ENCODE data around the gene RNF112.
A peak's percentile ranks its signal among the peaks of the same experiment; 100 is the strongest.

RNF112 gene, protein sequence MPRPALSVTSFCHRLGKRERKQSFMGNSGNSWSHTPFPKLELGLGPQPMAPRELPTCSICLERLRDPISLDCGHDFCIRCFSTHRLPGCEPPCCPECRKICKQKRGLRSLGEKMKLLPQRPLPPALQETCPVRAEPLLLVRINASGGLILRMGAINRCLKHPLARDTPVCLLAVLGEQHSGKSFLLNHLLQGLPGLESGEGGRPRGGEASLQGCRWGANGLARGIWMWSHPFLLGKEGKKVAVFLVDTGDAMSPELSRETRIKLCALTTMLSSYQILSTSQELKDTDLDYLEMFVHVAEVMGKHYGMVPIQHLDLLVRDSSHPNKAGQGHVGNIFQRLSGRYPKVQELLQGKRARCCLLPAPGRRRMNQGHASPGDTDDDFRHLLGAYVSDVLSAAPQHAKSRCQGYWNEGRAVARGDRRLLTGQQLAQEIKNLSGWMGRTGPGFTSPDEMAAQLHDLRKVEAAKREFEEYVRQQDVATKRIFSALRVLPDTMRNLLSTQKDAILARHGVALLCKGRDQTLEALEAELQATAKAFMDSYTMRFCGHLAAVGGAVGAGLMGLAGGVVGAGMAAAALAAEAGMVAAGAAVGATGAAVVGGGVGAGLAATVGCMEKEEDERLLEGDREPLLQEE

DNA sequence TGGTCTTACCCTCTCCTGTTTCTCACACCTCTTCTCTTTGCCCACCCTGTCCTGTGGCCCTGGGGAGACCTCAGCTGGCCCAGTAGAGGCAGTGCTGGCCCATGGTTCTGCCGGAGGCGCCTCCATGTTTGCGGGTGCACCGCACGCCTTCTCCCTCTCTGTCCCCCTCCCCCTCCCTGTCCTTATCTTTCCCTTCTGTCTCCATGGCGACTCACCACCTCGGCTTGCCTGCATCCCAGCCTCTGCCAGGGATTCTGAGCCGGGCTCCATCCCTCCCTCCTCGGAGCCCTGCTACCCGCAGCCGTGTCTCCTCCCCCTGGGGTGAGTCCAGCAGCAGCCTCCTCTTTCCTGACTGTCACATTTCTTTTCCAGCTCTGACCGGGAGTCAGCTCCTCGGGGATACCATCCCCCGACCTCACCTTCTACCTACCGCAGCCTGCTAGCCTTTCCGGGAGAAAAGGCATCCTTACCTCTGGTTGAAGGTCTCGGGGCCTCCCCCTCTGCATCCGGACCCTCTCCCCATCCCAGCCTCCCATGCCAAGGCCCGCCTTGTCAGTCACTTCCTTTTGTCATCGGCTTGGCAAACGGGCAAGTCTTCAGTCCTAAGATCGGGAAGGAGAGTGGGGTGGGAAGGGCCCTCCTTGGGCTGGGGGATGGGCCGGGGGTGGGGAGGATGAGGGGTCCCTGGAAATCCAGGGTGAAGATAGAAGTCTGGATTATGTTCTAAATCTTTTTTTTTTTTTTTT, at the start of gene RNF112:
RNF112 (plus strand) TSS at position 358 of the 746 bp plus-strand sequence; CDS start at position 535, 177 bp downstream.
- no peak for DNase-seq (ENCODE audit: low spot score)

DNA sequence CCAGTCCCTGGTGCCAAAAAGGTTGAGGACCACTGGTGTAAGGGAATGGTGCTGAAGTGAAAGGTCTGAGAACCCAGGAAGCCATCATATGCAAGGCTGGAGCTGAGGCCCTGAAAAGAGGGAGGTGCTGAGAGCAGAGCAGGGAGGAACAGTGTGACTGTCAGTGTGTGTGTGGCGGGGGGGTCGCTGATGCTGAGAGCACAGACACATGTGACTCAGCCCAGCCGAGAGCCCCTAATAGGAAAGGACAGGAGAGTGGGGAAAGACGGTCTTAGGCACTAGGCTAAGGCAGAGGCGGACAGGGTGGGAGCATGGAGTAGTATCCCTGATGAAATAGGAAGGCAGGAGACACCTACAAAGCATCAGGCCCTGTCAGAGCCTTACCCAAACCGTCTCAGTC, 49.7 kb upstream of the RNF112 start:
- DNase-seq (ENCODE audit: low spot score) = no peak

DNA sequence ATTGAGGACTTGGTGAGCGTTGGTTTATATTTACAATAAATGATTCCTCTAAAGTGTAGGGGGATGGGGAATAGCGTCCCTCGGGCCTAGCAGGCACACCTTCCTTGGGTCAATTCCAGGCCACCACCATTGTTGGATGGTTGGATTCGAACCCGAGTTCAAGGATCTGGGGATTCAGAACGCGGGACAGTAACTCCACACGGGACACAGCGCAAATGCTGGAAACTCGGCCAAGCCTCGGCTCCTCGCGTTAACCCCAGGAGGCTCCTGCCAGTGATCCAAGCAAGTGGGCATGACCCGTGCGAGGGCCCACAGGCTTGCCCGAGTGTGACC, 49.1 kb upstream of the RNF112 start:
- no peak for DNase-seq (ENCODE audit: low spot score)

DNA sequence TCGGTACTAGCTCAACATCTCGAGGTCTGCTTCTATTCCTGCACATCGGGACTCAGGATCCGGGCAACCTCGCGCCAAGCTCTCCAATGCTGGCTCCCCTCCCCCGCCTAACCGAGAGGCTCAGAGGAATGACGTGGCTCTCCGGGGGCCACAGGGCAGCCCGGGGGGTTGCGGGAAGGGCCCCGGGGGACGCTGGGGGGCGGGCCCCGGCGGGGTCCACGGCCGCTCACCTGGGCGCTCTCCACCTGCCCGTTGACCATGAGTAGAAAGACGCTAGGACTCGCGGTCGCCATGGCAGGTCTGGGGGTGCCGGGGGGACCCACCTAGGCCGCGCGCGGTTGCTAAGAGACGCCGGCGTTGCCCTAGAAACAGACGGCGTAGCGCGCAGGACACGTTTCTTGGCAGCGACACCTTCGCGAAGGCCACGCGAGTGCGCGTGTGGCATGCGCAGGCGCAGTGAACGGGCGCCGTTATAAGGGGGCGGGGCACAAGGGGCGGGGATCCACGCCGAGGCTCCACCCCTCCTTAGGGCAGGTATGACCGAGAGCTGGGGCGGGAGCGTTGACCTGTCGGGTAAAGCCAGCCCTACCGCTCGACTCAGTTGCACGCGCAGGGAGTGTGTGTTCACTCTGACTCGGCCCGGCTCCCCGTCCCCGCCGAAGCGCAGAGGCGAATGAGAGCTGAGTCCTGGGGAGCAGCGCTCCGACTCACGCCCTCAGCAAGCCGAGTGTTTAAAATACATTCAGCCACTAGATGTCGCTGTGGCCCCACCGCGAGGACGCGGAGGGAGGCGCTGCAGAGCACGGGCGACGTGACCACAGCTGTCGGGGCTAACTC, 48.5 kb upstream of the RNF112 start, which contains the start of gene B9D1:
B9D1 (minus strand) TSS at position 447 of the 837 bp plus-strand sequence; CDS start at position 293, 154 bp downstream.
- peak; percentile 98 for DNase-seq (ENCODE audit: low spot score)

DNA sequence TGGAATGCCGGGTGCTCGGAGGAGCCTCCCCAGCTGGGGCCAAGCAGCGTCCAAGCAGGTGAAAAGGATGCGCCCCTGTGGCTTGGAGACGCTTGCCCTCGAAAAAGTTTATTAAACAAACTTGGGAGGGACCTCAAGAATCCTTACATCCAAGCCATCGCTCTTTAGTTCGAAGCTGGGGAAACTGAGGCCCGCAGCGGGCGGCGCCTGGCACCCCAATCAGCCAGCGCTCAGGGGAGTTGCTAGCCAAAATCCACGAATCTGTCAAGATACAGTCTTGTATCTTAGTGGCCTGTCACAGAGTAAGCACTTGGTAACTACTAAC, 48.0 kb upstream of the RNF112 start:
- DNase-seq (ENCODE audit: low spot score) = no peak

DNA sequence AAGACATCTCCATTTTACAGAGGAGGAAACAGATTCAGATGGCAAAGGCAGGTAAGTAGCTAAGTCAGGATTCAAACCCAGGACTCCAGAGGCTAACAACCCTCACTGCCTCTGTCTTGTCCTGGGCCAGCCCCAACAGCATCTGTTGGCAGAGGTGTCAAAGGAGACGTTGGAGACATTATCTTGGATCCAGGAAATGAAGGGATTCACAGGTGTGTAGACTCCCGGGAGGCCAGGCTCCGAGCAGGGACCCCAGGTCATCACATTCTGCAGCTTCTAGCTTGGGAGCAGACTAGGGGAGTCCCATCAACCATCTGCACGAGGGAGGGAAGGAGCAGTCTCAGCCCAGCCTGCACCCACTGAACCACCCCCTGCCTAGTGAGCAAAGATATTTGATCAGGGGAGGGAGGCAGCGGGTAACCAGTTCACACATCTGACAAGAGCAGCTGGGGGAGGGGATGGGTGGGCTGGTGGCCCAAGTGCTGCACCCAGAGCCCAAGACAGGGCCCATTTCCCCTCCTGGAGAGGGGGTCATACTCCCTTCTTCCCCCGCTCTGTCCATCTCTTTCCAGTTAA, 47.5 kb upstream of the RNF112 start:
- DNase-seq (ENCODE audit: low spot score) = no peak

DNA sequence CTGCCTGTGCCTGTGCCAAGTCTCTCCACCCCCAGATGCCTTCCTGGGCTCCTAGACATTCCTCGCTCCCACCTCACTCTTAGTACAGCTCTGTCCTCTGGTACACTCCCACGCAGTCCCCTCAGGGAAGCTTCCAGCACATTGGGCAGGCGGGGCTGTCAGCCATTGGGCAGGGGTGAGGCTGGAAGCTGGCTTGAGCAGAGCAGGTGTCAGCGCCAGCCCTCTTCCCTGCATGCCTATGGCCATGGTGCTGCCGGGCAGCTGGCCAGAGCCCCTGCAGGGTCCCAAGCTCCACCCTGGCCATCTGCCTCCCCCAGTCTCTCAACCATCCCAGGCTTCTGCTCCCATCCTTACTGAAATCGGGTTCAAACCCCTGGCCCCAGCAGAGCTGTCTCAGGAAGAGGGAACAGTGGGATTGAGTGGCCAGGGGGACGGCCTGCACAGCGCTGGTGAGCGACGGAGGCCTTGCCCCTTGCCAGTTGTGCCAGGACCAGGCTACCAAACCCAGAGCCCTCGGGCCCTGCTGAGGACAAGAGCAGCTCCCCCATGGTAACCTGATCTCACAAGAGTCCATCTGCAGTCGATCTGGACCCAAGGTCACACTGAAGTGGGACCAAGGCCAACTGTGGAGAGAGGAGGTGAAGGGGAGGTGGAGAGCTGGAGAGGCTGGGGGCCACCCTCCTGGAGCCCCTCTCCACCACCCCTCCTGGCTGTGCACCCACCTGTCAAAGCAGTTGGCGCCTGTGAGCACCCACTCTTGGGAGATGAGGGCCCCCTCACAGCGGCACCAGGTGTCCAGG, 46.1 kb upstream of the RNF112 start:
- DNase-seq (ENCODE audit: low spot score) = no peak

DNA sequence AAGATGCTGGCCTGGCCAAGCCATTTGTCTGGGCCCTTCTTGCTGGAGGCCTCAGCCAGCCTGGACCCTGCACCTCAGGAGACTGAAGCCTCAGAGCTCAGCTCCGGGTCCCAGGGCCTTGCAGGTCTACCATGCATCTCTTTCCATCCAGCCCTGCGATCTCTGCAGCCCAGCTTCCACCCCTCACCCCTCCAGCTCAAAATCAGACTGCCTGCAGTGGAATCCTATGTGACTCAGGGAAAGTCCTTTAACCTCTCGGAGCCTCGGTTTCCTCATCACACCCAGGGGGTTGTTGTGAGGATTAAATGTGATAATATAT, 45.6 kb upstream of the RNF112 start:
- no peak for DNase-seq (ENCODE audit: low spot score)

DNA sequence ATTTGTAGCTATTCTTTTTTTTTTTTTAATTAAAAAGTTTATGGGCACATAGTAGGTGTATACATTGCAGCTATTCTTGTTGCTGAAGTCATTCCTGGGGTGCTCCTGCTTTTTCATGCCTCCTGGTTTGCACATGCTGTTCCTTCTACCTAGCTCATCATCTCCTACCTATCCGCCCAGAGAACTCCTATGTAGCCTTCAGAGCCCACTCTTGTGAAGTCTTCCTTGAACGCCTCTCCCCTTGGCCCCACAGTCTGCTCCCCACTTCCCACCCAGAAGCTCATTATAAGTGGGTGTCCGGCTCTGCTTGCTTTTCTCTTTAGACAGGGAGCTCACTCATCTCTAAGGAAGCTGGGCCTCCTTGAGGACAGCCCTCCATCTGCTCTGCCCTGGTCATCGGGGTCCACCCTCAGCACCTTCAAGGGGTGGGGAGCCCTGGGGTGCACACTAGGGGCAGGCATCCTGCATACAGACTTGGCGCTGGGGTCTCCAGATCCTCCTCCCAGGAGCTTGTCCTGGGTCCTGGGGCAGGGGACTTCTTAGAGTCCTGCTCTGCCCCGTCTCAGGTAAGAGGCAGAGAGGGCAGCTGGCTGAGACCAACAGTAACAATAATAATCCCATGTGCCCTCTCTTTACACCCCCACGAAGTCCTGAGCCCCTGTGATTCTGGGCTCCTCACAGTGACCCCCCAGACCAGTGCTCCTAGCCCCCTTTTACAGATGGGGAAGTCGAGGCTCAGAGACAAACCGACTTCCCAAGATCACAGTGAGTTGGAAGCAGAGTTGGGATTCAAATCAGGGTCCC, 45.0 kb upstream of the RNF112 start:
- DNase-seq (ENCODE audit: low spot score) = no peak

DNA sequence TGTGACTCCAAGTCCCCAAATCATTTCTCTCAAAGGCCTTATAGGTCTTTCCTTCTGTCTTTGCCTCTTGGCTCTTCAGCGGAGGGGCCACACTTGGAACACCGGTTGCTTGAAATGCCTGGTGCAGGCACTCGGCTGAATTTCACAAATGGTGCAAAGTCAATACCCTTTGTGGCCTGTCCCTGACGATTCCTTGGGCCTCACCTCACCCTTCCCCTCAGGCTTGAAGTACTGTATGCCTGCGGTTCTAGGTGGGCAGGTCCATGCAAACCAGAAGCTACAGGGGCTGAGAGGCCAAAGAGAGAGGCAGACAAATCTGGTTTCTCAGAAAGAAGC, 44.4 kb upstream of the RNF112 start:
- no peak for DNase-seq (ENCODE audit: low spot score)

DNA sequence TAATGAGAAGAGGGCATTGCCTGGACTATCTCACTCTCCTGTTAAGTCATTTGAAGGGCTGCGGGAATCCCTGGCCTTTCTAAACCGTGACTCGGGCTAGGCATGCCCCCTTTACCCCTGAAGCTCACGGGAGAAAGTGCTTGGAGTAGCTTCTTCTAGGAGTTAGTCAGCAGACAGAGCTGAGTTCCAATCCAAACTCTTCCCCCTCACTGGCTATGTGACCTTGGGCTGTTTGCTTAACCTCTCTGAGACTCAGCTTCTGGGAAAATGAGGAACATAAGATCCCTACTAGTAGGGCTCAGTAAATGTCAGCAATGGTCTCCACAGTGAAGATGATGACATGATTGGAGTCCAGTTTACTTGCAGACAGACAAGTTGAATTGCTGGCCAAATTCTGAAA, 42.8 kb upstream of the RNF112 start:
- no peak for DNase-seq (ENCODE audit: low spot score)

DNA sequence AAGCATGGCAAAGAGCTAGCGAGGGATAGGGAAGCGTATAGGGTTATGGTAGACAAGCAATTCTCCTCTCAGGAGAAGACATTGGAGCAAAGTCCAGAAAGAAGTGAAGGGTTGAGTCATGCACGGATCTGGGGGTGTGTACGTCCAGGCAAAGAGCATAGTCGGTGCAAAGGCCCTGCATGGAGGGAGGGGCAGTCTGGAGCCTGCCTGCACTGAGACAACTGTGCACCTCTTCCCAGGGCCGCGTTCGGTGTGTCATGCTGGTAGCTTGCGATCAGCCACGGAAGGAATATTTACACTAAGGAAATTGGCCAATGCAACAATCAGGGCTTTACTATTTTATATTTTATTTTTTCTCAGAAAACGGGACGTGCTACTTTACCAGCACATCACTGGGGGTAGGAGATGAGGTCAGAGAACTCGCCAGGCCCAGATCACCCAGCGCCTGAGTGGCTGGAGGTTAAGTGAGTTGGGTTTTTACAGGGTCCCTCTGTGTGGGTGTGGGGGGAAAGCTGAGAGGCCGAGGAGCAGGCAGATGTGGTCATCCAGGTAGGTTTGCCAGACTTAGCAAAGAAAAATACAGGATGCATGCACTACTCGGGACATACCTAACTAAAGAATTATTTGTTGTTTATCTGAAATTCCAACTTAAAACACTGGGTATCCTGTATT, 41.8 kb upstream of the RNF112 start:
- DNase-seq (ENCODE audit: low spot score) = no peak

DNA sequence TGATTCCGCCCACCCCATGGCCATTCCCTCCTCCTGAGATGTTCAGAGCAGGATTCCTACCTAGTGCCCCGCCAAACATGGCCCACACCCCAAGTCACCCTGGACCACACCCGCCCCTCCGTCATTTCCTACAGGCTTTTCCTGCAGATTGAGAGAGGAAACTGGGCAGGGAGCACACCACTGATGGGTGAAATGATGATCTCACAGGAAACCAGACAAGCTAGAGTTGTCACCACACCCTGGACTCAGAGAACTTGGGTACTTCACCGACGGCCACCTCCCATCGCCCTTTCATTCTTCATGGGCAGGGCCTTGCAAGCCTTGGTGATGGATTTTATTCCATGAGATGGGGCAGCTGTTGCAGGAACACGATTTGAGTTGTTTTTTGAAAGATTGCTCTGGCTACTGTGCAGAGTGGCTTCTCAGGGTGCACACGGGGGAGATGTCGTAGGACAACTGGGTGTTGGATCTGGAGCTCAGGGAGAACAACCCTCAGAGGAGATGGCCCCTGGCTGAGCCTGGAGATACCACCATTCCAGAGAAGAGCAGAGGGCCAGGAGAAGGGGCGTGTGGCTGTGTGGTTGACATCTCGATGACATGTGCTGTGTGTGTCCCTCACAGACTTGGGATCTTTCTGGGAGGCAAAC, 41.1 kb upstream of the RNF112 start:
- DNase-seq (ENCODE audit: low spot score) = no peak

DNA sequence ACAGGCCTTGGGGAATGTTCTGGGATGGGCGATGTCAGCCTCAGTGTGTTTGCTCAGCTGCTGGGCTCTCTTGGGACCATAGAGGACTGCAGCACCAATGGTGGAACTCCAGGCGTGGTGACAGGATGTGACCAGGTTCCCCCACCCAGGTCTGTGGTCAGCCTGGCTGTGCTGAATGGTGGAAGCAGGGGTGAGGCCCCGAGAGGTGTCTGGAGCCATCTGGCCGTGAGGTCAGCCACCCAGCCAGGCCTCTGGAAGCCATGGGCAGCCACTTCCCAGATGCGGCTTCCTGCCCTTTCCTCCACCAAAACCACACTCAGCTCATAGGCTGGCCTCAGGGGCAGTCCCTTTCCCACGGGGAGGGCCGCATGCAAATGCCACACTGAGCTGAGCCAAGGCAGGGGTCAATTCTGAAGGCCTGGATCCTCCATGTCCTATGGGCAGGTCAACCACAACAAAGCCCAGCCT, 40.5 kb upstream of the RNF112 start:
- no peak for DNase-seq (ENCODE audit: low spot score)

DNA sequence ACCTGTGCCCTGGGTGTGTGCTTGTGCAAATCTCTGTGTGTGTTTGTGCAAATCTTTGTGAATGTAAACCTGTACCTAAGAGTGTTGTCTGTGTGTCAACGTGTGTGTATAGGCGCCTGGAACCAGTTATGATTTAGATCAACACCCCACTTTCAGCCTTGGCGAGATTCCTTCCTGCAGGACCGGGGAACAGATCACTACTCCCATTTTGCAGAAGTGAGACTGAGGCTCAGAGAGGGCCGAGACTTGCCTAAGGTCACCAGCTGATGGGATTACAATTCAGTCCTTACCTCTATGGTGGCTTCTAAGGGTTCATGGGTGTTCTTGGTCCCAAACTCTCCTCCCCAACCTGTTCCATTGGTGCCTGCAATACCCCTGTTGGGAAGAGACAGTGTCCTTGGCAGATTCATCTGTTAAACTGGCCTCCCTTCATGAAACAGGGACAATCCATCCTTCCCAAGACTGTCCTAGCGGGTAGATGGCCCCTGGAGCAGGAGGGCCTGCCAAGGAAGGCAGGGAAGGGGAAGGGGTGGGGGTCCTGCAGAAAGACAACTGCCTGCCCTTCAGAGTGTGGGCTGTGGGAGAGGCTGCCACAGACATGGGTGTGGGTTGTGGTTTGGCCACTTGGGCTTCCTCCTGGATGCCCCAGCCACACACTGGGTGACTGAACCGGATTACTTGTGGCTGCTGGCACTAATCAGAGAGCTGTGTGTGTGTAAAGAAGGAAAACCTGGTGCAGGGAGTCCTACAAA, 39.6 kb upstream of the RNF112 start:
- DNase-seq (ENCODE audit: low spot score) = no peak

DNA sequence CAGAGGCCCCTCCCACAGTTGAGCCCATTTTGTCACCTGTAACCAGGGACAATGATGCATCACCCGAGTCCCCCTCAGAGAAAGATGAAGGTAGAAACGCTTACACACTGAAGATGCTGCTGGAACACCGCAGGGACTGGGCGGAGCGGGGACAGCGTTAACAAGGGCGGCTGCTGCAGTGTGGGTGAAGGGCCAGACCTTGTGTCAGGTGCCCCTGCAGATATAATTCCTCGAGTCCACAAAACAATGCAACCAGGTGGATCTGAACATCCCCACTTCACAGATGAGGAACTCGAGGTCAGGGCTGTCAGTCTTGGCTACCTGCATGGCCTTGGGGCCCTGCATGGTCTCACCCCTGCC, 39.0 kb upstream of the RNF112 start:
- DNase-seq (ENCODE audit: low spot score) = no peak

DNA sequence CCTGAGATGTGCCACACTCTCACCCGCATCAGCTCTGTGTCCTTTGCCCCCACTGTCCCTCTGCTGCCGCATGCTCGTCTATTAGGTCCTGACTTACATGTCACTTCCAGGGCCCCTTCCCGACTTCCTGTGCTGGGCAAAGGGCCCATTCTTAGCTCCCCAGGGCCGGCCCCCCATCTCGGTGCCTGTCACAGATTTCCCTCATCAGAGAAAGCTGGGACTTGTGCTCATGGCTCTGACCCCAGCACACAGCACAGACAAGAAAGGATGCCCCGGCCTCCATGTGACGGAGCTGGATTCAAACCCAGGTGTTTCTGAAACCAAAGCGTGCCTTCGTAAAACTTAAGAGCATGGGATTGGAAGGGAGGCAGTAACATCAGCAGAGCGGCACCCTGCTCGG, 38.6 kb upstream of the RNF112 start:
- DNase-seq (ENCODE audit: low spot score) = no peak

DNA sequence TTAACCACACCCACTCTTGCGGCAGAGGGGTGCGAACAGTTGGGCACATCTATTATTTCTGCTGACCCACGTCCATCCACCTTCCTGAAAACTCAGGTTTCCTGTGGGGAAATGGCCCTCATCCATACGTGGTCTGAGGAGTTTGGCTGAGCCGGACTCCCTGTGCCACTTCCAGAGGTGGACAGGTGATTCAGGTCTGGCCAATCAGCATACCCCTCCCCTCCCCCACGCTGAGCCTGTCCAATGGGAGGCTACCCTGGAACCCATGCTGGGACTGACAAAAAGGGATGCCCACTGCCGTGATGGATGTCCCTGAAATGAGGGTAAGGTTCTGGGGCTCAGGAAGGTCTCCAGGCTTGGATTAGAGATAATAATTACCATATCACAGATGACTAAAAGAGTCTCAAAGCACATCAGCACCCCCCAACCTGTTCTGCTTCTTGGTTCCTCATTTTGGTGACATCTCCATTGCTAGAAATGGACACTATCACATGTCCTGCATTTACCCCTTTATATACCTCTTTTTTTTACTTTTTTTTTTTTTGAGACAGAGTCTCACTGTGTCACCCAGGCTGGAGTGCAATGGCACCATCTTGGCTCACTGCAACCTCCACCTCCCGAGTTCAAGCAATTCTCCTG, 38.0 kb upstream of the RNF112 start:
- DNase-seq (ENCODE audit: low spot score) = no peak
